ENCODE data around the gene NOS1AP. TPM values are rescaled to one million over a fixed set of nuclear protein-coding genes. Genes with fewer than 3 reads are reported as not detected.

NOS1AP gene
- total and polyA plus RNA-seq, 2 experiments from 2014 or later = 5.8 to 6.6 TPM

- no peak overlapping the region for H2AFZ ChIP-seq
- no peak overlapping the region for H3K4me2 ChIP-seq
- H3K36me3 ChIP-seq (ENCODE audit: insufficient read depth) = no peaks in the 10 kb centered on the region
- no peak overlapping the region for H3K27ac ChIP-seq (ENCODE audit: low read depth)
- H3F3A ChIP-seq (replicated peaks; ENCODE audit: low read depth) = no peaks in the 10 kb centered on the region
- Mint-ChIP-seq H3K4me1 (peaks cover 25% of the 10 kb centered on the region), H3K27me3 (ENCODE audit: insufficient read depth, low read depth, poor library complexity) (peaks cover 3% of the 10 kb centered on the region), H3K4me3 (no peak overlapping the region), H3K9me3 (peaks cover 8% of the 10 kb centered on the region; the same call in 2 of the 3 replicates), H3K27ac (no peak overlapping the region), H3K36me3 (ENCODE audit: low read depth) (peaks cover 18% of the 10 kb centered on the region)
- ATAC-seq = no peak
- peaks cover 11% of the 10 kb centered on the region; the same call in 1 of the 2 replicates for H3K4me1 ChIP-seq (ENCODE audit: insufficient read depth)
- TF ChIP-seq, protein P1, sequence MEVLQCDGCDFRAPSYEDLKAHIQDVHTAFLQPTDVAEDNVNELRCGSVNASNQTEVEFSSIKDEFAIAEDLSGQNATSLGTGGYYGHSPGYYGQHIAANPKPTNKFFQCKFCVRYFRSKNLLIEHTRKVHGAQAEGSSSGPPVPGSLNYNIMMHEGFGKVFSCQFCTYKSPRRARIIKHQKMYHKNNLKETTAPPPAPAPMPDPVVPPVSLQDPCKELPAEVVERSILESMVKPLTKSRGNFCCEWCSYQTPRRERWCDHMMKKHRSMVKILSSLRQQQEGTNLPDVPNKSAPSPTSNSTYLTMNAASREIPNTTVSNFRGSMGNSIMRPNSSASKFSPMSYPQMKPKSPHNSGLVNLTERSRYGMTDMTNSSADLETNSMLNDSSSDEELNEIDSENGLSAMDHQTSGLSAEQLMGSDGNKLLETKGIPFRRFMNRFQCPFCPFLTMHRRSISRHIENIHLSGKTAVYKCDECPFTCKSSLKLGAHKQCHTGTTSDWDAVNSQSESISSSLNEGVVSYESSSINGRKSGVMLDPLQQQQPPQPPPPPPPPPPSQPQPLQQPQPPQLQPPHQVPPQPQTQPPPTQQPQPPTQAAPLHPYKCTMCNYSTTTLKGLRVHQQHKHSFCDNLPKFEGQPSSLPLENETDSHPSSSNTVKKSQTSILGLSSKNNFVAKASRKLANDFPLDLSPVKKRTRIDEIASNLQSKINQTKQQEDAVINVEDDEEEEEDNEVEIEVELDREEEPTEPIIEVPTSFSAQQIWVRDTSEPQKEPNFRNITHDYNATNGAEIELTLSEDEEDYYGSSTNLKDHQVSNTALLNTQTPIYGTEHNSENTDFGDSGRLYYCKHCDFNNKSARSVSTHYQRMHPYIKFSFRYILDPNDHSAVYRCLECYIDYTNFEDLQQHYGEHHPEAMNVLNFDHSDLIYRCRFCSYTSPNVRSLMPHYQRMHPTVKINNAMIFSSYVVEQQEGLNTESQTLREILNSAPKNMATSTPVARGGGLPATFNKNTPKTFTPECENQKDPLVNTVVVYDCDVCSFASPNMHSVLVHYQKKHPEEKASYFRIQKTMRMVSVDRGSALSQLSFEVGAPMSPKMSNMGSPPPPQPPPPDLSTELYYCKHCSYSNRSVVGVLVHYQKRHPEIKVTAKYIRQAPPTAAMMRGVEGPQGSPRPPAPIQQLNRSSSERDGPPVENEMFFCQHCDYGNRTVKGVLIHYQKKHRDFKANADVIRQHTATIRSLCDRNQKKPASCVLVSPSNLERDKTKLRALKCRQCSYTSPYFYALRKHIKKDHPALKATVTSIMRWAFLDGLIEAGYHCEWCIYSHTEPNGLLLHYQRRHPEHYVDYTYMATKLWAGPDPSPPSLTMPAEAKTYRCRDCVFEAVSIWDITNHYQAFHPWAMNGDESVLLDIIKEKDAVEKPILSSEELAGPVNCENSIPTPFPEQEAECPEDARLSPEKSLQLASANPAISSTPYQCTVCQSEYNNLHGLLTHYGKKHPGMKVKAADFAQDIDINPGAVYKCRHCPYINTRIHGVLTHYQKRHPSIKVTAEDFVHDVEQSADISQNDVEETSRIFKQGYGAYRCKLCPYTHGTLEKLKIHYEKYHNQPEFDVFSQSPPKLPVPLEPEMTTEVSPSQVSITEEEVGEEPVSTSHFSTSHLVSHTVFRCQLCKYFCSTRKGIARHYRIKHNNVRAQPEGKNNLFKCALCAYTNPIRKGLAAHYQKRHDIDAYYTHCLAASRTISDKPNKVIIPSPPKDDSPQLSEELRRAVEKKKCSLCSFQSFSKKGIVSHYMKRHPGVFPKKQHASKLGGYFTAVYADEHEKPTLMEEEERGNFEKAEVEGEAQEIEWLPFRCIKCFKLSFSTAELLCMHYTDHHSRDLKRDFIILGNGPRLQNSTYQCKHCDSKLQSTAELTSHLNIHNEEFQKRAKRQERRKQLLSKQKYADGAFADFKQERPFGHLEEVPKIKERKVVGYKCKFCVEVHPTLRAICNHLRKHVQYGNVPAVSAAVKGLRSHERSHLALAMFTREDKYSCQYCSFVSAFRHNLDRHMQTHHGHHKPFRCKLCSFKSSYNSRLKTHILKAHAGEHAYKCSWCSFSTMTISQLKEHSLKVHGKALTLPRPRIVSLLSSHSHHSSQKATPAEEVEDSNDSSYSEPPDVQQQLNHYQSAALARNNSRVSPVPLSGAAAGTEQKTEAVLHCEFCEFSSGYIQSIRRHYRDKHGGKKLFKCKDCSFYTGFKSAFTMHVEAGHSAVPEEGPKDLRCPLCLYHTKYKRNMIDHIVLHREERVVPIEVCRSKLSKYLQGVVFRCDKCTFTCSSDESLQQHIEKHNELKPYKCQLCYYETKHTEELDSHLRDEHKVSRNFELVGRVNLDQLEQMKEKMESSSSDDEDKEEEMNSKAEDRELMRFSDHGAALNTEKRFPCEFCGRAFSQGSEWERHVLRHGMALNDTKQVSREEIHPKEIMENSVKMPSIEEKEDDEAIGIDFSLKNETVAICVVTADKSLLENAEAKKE (CRISPR knock-in tag; IDR thresholded peaks at IDR 0.05) = no peak
- TF ChIP-seq NANOG (IDR thresholded peaks at IDR 0.05; ENCODE audit: borderline replicate concordance) (no peak), EZH2 (IDR thresholded peaks at IDR 0.05; ENCODE audit: low read depth, unreplicated experiment) (no peak), STAT1 (IDR thresholded peaks at IDR 0.05; ENCODE audit: unreplicated experiment) (no peak), POLR2AphosphoS5 (IDR thresholded peaks at IDR 0.05; ENCODE audit: low read depth) (no peak), ZNF114 (CRISPR knock-in tag; IDR thresholded peaks at IDR 0.05) (no peak), ZNF331 (CRISPR knock-in tag; IDR thresholded peaks at IDR 0.05; ENCODE audit: low read depth) (no peak), JUNB (IDR thresholded peaks at IDR 0.05; ENCODE audit: unreplicated experiment) (no peak)
- TF ChIP-seq, protein P2, sequence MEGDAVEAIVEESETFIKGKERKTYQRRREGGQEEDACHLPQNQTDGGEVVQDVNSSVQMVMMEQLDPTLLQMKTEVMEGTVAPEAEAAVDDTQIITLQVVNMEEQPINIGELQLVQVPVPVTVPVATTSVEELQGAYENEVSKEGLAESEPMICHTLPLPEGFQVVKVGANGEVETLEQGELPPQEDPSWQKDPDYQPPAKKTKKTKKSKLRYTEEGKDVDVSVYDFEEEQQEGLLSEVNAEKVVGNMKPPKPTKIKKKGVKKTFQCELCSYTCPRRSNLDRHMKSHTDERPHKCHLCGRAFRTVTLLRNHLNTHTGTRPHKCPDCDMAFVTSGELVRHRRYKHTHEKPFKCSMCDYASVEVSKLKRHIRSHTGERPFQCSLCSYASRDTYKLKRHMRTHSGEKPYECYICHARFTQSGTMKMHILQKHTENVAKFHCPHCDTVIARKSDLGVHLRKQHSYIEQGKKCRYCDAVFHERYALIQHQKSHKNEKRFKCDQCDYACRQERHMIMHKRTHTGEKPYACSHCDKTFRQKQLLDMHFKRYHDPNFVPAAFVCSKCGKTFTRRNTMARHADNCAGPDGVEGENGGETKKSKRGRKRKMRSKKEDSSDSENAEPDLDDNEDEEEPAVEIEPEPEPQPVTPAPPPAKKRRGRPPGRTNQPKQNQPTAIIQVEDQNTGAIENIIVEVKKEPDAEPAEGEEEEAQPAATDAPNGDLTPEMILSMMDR (conservative IDR thresholded peaks at IDR 0.05; ENCODE audit: low read depth in 2 of 2) = no peak
- TF ChIP-seq, protein P3, sequence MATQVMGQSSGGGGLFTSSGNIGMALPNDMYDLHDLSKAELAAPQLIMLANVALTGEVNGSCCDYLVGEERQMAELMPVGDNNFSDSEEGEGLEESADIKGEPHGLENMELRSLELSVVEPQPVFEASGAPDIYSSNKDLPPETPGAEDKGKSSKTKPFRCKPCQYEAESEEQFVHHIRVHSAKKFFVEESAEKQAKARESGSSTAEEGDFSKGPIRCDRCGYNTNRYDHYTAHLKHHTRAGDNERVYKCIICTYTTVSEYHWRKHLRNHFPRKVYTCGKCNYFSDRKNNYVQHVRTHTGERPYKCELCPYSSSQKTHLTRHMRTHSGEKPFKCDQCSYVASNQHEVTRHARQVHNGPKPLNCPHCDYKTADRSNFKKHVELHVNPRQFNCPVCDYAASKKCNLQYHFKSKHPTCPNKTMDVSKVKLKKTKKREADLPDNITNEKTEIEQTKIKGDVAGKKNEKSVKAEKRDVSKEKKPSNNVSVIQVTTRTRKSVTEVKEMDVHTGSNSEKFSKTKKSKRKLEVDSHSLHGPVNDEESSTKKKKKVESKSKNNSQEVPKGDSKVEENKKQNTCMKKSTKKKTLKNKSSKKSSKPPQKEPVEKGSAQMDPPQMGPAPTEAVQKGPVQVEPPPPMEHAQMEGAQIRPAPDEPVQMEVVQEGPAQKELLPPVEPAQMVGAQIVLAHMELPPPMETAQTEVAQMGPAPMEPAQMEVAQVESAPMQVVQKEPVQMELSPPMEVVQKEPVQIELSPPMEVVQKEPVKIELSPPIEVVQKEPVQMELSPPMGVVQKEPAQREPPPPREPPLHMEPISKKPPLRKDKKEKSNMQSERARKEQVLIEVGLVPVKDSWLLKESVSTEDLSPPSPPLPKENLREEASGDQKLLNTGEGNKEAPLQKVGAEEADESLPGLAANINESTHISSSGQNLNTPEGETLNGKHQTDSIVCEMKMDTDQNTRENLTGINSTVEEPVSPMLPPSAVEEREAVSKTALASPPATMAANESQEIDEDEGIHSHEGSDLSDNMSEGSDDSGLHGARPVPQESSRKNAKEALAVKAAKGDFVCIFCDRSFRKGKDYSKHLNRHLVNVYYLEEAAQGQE (IDR thresholded peaks at IDR 0.05; ENCODE audit: unreplicated experiment) = no peak
- no peak for DNase-seq (ENCODE audit: low spot score)
- H4K20me1 ChIP-seq (replicated peaks; ENCODE audit: insufficient read depth) = no peaks in the 10 kb centered on the region
- no peaks in the 10 kb centered on the region for H3K27me3 ChIP-seq (ENCODE audit: insufficient read depth)
- H3K79me2 ChIP-seq (replicated peaks; ENCODE audit: insufficient read depth) = no peaks in the 10 kb centered on the region
- H3K4me3 ChIP-seq = no peak overlapping the region
- H3K9me2 ChIP-seq (ENCODE audit: insufficient read depth) = 0 out of 2 replicates have a peak, but pooled peaks cover 6% of the 10 kb centered on the region
These were observed 240.8 kb downstream of the NOS1AP start for GRCh38 chr1:162310337-162310736.
